ENCODE results near the gene PICK1. TPM values are rescaled to one million over a fixed set of nuclear protein-coding genes. Genes with fewer than 3 reads are reported as not detected.

PICK1 gene
- total RNA-seq, 2 experiments from 2014 or later: 12.5 to 15.9 TPM

DNA sequence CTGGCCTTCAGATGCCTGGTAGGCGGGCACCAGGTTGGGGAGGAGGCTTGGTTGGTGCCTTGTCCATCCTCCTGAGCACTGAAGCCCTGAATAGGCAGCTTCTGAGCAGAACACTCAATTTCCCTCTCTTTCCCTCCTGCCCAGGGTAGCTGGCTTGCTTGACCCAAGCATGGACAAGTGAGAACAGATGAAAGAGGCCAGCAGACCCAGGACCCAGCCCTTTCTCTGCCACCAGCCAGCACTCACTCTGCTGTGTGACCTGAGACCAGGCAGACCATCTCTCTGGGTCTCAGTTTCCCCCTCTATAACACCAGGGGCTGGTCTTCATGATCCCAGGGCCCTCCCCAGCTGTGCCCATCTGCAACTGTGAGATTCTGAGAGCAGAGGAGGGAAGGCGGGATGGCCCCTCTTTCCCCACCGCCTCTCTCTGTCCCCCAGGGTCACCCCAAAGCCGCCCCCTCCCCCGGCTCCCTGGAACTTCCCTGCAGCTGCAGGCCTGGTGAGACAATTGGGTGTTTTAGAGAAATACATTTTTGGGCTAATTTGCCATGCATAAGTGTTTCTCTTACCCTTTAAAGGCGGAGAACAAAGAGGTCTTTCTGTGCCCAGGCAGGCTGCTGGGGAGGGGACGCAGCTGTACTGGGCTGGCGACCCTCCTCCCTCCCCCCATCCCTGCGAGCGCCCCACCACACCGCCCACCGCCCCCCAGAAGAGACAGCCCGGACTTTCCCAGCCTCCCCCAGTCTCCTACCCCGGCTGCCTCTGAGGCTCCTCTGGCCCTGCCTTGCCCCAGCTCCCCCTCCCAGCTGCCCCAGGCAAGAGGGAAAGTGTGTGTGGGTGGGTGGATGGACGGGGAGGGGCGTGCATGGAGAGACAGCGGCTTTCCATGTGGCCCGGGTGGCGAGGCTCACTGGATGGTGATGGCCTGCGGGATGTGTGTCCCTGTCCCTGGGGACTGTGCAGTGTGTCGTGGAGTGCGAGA lies 30.8 kb upstream of the PICK1 start:
- CTCF ChIA-PET: no interaction called here
- Mint-ChIP-seq H3K9me3 (ENCODE audit: low read depth) (no peaks in the 10 kb centered on the region), H3K27me3 (no peaks in the 10 kb centered on the region), H3K27ac (no peak overlapping the region), H3K36me3 (no peaks in the 10 kb centered on the region), H3K4me3 (no peak overlapping the region), H3K4me1 (no peaks in the 10 kb centered on the region)
- ATAC-seq: no peak
- DNase-seq: no peak

DNA sequence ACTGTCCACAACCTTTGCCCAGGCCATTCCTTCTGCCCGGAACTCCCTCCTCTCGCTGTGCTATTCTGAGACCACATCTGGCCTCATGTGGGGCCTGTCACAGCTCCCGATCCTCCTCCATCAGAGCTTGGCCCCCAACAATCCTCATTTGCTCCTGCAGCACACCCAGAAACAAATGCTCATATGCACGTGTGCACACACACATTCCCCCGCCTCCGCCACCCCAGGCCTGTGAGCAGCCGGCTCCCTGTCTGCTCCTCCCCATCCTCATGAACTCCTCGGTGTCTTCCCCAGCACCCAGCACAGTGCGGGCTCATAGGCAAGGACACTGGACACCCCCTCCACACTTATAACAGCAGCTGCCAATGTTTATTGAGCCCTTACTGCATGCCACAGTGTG lies 29.7 kb upstream of the PICK1 start:
- DNase-seq: no peak
- no peak for ATAC-seq
- CTCF ChIA-PET: no interaction called here
- H3K4me1 Mint-ChIP-seq: no peaks in the 10 kb centered on the region
- no peaks in the 10 kb centered on the region for H3K27me3 Mint-ChIP-seq
- no peak overlapping the region for H3K27ac Mint-ChIP-seq
- no peaks in the 10 kb centered on the region for H3K9me3 Mint-ChIP-seq (ENCODE audit: low read depth)
- no peaks in the 10 kb centered on the region for H3K36me3 Mint-ChIP-seq
- no peak overlapping the region for H3K4me3 Mint-ChIP-seq

DNA sequence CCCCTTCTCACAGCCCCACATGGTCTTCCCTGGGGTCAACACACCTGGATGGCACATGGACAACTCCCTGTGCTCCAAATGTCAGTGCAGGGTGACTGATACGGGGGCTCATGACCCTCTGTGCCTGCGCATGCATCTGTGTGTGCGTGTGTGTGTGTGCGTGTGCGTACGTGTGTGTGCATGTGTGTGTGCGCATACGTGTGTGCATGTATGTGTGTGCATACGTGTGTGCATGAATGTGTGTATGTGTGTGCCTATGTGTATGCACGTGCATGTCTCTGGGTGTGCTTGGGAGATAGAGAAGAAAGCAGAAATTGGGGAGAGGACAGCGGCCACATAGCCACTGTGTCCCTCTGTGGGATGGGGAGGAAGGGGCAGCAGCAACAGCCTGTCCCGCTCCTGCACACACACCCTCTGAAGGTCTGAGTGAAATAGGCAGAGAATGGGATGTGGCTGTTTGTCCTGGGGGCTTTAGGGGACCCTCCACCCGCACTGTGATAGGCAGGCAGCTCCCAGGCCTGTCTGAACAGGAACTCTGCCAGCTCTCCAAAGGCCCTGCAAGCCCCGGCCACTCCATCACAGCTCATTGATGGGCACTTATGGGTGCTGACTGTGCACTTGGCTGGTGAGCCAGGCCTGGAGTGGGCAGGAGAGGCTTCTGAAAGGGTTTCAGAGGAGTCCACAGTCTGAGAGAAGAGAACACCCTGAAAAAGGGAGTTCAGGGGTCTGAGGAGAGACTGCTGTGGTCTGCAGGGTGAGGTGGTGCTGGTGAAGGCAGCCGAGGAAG lies 28.7 kb upstream of the PICK1 start:
- H3K27ac Mint-ChIP-seq: no peak overlapping the region
- no peak for DNase-seq
- H3K9me3 Mint-ChIP-seq (ENCODE audit: low read depth): no peaks in the 10 kb centered on the region
- H3K36me3 Mint-ChIP-seq: no peaks in the 10 kb centered on the region
- no peak overlapping the region for H3K4me3 Mint-ChIP-seq
- H3K4me1 Mint-ChIP-seq: no peaks in the 10 kb centered on the region
- no peaks in the 10 kb centered on the region for H3K27me3 Mint-ChIP-seq
- ATAC-seq: no peak
- CTCF ChIA-PET: no interaction called here

DNA sequence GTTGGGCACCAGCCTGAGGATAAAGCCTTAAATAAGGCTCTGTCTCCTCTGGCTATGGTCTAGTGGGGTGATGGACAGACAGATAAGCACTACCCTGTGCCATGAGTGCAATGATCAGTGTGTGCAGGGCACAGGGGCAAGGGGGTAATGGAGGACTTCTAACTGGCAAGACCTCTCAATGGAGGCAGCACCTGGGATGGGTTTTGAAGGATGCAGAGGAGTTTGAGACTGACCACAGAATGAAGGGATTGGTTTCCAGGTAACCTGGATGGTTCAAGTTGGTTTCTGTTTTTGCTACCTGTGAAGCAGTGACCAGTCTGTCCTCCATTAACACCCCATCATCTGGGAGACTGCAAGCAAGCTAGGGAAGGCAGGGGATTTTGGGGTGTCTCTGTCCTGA lies 27.8 kb upstream of the PICK1 start:
- CTCF ChIA-PET: no interaction called here
- Mint-ChIP-seq H3K4me3 (no peak overlapping the region), H3K27ac (no peak overlapping the region), H3K9me3 (ENCODE audit: low read depth) (no peaks in the 10 kb centered on the region), H3K36me3 (no peaks in the 10 kb centered on the region), H3K27me3 (no peaks in the 10 kb centered on the region), H3K4me1 (no peaks in the 10 kb centered on the region)
- ATAC-seq (no peak), DNase-seq (no peak)

DNA sequence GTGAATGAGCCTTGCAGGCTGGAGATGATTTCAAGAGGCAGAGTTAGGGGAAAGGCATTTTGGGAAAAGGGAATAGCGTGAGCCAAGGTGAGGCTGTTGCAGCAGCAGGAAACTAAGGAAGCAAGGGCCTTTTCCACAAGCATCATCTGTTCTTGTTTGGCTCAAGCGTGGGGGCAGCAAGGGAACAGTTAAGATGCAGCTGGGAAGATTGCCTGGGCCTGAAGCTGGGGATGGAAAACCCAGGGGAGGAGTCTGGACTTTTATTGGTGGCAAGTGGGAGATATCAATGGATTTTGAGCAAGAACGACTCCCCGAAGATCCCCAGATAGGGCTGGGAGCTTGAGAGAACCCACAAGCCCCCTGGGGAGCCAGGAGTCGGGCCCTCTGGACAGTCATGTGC lies 27.3 kb upstream of the PICK1 start:
- CTCF ChIA-PET: no interaction called here
- Mint-ChIP-seq H3K9me3 (ENCODE audit: low read depth) (no peaks in the 10 kb centered on the region), H3K4me3 (no peak overlapping the region), H3K27ac (no peak overlapping the region), H3K27me3 (no peaks in the 10 kb centered on the region), H3K36me3 (no peaks in the 10 kb centered on the region), H3K4me1 (no peaks in the 10 kb centered on the region)
- ATAC-seq (no peak), DNase-seq (no peak)

DNA sequence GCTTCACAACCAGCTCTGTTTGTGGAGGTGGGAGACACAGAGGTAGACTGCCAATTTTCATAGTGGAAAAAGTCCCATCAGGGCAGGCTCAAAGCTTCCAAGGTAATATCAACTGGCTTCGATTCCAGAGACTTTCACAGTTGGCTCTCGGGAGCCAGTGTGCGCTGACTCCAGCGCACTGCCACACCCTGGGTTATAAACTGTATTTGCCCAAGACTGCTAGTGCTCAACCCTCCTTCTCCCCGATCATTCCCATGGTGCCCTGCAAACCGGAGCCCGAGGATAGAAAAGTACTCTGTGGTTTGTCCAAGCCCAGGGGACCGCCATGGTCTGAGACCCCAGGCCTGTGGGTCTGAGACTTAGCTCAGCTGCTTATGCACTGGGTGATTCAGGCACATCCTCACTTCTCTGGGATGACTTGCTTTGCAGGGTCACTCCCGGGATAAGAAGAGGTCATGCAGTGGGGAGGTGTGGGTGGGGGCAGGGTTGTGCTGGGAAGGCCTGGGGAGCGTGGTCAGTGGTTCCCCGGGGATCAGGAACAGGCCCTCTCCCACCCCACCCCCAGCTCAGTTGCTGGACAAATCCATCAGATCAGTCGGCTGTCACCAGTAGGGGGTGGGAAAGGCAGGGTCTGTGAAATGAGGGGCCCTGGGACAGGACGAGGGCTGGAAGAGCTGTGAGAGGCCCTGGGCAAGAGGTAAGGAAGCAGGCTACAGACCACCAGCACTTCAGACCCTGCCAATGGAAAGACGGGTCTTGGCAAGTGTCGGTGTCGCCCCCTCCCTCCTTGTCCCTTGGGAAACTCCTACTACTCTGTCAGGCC lies 26.7 kb upstream of the PICK1 start:
- DNase-seq: no peak
- Mint-ChIP-seq H3K4me1 (no peaks in the 10 kb centered on the region), H3K9me3 (ENCODE audit: low read depth) (no peaks in the 10 kb centered on the region), H3K36me3 (no peaks in the 10 kb centered on the region), H3K4me3 (no peak overlapping the region), H3K27me3 (no peaks in the 10 kb centered on the region), H3K27ac (no peak overlapping the region)
- ATAC-seq: no peak
- CTCF ChIA-PET: interaction anchor here (1.5 kb wide), 1 partner anchor 10 kb away, joined by 3 read pairs; no protein-coding TSS in a partner anchor

DNA sequence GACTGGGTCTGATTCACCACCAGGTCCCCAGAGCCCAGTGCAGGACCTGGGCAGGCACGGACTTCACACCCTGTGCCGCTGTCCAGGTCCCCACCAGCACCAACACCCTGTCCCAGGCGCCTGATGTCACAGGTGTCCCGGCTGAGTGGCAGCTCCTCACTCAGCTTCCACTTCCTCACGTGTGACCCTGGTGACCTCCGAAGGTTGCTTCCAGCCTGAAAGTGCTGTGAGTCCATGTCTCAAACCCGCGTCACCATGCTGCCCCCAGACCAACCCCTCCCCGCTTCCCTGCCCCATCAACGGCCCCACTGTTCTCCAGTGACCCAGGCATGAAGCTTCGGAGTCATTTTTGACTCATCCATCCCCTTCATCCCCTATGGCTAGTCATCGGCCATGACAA lies 25.7 kb upstream of the PICK1 start:
- ATAC-seq (no peak), DNase-seq (no peak)
- Mint-ChIP-seq H3K9me3 (ENCODE audit: low read depth) (no peaks in the 10 kb centered on the region), H3K4me3 (no peak overlapping the region), H3K27me3 (no peaks in the 10 kb centered on the region), H3K36me3 (no peaks in the 10 kb centered on the region), H3K27ac (no peak overlapping the region), H3K4me1 (no peaks in the 10 kb centered on the region)
- CTCF ChIA-PET: interaction anchor here (1.5 kb wide), 1 partner anchor 11 kb away, joined by 3 read pairs; no protein-coding TSS in a partner anchor

DNA sequence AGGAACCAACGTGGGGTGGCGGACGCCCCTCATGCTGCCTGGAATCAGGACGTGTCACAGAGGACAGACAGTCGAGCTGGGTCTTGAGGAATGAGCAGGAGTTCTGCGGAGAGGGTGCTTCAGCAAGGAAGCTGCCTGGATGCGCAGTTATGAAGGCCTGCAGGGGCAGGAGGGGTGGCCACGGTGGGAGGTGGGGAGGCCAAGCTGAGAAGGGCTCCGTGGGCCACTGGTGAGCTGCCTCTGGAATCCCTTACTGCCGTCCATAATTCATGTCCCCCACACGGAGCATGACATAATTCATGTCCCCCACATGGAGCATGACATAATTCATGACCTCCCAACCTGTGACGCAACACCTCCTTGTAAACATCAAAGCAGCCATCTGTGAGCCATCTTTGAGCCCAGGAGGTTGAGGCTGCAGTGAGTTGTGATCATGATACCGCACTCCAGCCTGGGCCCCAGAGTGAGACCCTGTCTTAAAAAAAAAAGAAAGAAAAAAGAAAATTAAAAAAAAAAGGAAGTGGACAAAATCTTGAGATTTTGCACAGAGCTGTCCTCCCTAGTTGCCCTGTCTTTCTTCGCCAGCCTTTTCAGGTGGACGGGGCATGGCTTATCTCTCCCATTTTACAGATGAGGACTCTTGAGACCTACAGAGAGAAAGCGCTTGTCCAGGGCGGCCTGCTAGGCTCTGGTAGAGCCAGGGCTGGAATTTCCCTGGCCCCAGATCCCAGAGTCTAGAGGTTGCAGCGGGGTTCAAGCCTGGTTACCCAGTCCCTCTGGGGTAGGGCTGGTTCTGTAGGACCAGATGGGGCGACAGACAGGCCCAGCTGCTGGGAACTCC lies 24.3 kb upstream of the PICK1 start:
- H3K27me3 Mint-ChIP-seq: no peaks in the 10 kb centered on the region
- no peaks in the 10 kb centered on the region for H3K4me1 Mint-ChIP-seq
- no peaks in the 10 kb centered on the region for H3K9me3 Mint-ChIP-seq (ENCODE audit: low read depth)
- DNase-seq (no peak), ATAC-seq (no peak)
- no peak overlapping the region for H3K4me3 Mint-ChIP-seq
- CTCF ChIA-PET: no interaction called here
- no peak overlapping the region for H3K27ac Mint-ChIP-seq
- H3K36me3 Mint-ChIP-seq: no peaks in the 10 kb centered on the region

DNA sequence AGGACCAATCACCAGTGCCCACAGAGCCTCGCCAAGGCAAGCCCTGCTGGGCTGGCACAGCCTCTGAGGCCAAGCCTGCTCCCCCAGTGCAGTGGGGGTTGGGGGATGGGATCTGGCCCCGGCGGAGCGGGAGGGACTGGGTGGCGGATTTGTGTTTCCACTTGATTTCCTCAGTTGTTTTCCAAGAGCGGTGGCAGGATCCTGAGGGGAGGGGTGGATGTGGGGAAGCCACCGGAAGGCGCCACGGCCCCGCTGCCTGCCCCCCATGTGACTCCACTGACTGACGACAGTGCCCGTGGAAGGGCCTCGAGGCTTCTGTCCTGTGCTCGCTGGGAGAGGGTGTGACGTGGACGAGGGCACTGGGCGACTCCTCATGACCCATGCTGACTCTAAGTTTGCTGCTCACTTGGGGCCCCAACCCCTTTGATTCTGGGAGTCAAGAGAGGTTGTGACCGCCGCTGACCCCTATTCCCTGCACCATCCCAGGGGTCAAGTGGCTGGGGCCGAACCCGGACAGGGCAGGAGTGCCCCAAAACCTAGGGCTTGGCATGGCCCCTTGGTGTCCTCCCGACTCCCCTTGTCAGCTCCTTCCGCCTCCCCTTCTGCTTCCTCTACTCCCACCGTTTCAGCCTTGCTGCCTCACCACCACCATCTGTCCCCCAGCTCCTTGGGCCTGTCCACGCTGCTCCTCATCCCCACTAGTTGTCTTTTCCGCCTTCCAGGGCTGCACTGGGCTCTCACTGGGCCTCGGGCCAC lies 23.5 kb upstream of the PICK1 start:
- H3K36me3 Mint-ChIP-seq: no peaks in the 10 kb centered on the region
- no peaks in the 10 kb centered on the region for H3K27me3 Mint-ChIP-seq
- H3K4me3 Mint-ChIP-seq: no peak overlapping the region
- DNase-seq (no peak), ATAC-seq (no peak)
- H3K4me1 Mint-ChIP-seq: no peaks in the 10 kb centered on the region
- H3K27ac Mint-ChIP-seq: no peak overlapping the region
- no peaks in the 10 kb centered on the region for H3K9me3 Mint-ChIP-seq (ENCODE audit: low read depth)
- CTCF ChIA-PET: no interaction called here

DNA sequence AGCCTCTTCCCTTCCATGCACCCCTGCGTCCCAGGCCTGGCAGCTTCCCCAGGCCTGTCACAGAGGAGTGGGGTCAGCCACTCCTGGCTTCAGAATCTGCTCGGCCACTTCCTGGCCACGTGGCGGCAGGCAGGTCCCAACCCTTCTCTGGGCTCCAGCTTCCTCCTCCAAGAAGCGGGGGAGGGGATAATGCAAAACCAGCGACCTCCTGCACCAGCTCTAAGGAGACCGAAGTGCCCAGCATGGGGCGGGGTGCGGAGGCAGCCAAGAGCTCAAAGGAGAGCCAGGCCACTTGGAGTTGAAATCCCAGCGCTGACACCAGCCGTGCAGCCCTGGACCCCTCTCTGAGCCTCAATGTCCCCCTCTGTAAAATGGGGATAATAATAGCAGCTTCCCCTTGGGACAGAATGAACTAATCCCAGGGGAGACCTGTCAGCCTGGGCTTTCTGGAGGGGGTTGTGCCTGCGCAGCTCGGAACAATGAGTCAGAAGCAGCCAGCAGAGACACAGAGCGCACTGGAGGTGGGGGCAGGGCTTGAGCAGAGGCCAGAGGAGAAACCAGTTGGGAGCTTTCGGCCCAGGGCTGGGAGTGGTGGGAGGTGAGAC lies 22.8 kb upstream of the PICK1 start:
- H3K9me3 Mint-ChIP-seq (ENCODE audit: low read depth): no peaks in the 10 kb centered on the region
- CTCF ChIA-PET: no interaction called here
- no peaks in the 10 kb centered on the region for H3K27me3 Mint-ChIP-seq
- H3K36me3 Mint-ChIP-seq: no peaks in the 10 kb centered on the region
- no peak overlapping the region for H3K27ac Mint-ChIP-seq
- no peak overlapping the region for H3K4me3 Mint-ChIP-seq
- no peaks in the 10 kb centered on the region for H3K4me1 Mint-ChIP-seq
- ATAC-seq (no peak), DNase-seq (no peak)

DNA sequence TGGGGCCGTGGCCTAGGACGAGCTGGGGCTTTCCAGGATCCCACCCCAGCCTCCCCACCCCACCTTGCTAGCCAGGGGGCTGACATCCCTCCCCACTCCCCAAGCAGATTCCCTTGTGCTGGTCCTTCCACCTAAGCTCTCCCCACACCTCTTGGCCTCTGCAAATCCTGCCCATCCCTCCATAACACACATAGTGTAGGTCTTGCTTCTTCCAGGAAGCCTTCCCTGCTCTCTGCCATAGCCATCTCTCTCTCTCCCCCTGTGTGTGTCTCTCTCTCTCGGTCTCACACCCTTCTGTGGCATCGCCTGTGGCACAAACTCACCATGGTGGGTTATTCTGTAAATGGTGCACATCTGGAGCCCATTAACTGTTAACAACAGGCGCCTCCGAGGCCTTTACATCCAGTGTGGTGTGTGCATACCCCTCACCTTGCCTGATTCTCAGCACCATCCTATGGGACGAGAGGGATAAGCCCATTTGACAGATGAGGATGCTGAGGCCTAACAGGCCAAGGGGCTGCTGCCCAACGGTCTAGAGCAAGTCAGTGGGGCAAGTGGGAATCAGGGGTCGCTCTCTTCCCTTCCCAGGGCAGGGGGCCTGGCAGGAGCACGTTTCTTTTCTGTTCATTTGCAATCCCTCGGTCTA lies 22.2 kb upstream of the PICK1 start:
- Mint-ChIP-seq H3K27ac (no peak overlapping the region), H3K36me3 (no peaks in the 10 kb centered on the region), H3K27me3 (no peaks in the 10 kb centered on the region), H3K9me3 (ENCODE audit: low read depth) (no peaks in the 10 kb centered on the region), H3K4me1 (no peaks in the 10 kb centered on the region), H3K4me3 (no peak overlapping the region)
- DNase-seq: no peak
- CTCF ChIA-PET: no interaction called here
- ATAC-seq: no peak

DNA sequence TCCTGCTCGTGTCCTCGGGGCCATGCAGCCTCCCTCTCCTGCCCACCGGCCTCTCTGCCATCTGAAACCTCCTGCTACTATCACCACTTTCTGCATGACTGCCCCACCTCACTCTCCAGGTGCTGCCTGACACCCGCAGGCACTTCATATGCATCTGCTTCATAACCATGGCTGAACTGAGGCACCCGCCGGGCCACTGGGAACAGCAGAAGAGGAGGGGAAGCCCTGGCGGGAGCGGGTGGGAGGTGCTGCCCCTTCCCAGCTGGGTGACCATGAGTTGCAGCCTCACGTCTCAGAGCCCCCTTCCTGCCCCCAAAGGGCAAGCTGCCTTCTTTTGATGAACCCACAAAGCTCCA lies 21.7 kb upstream of the PICK1 start:
- Mint-ChIP-seq H3K9me3 (ENCODE audit: low read depth) (no peaks in the 10 kb centered on the region), H3K4me3 (no peak overlapping the region), H3K4me1 (no peaks in the 10 kb centered on the region), H3K27me3 (no peaks in the 10 kb centered on the region), H3K36me3 (no peaks in the 10 kb centered on the region), H3K27ac (no peak overlapping the region)
- DNase-seq (no peak), ATAC-seq (no peak)
- CTCF ChIA-PET: no interaction called here
